IPS-18a (cell line): ENCODE data around the gene POP4.

ENCODE experiments used
- H3K27ac ChIP-seq: one replicate; pipeline ENCODE4 v1.5.1; 2013; ENCODE audit warnings: low read length
- H3K27me3 ChIP-seq: one replicate; pipeline ENCODE4 v1.6.1; 2013; ENCODE audit warnings: mild to moderate bottlenecking, low read length; ENCODE audit not compliant: control insufficient read depth, insufficient read depth
- H3K36me3 ChIP-seq: one replicate; pipeline ENCODE4 v1.6.1; 2013; ENCODE audit warnings: low read depth, low read length; ENCODE audit not compliant: control insufficient read depth
- H3K4me1 ChIP-seq: one replicate; pipeline ENCODE4 v1.6.1; 2013; ENCODE audit warnings: low read depth, low read length; ENCODE audit not compliant: control insufficient read depth
- H3K4me3 ChIP-seq: one replicate; pipeline ENCODE4 v1.5.1; 2013; ENCODE audit warnings: low read length
- H3K9ac ChIP-seq: one replicate; pipeline ENCODE4 v1.6.1; 2013; ENCODE audit warnings: mild to moderate bottlenecking, low read length, moderate library complexity
- H3K9me3 ChIP-seq: one replicate; pipeline ENCODE4 v1.6.1; 2013; ENCODE audit warnings: low read depth, low read length; ENCODE audit not compliant: control insufficient read depth

POP4 gene

GRCh38 chr19:29639086-29639485 is 33.0 kb downstream of the POP4 start:
- H3K36me3 ChIP-seq = no peaks in the 10 kb centered on the region
- no peak overlapping the region for H3K27ac ChIP-seq
- H3K9ac ChIP-seq = no peak overlapping the region
- H3K27me3 ChIP-seq = no peaks in the 10 kb centered on the region
- no peaks in the 10 kb centered on the region for H3K9me3 ChIP-seq
- no peak overlapping the region for H3K4me3 ChIP-seq
- H3K4me1 ChIP-seq = no peaks in the 10 kb centered on the region

GRCh38 chr19:29640231-29640630 is 34.1 kb downstream of the POP4 start:
- no peaks in the 10 kb centered on the region for H3K9me3 ChIP-seq
- no peak overlapping the region for H3K4me3 ChIP-seq
- peaks cover 3% of the 10 kb centered on the region for H3K4me1 ChIP-seq
- H3K36me3 ChIP-seq = no peaks in the 10 kb centered on the region
- no peak overlapping the region for H3K27ac ChIP-seq
- H3K9ac ChIP-seq = no peak overlapping the region
- no peaks in the 10 kb centered on the region for H3K27me3 ChIP-seq

- H3K27me3 ChIP-seq = no peaks in the 10 kb centered on the region
- no peaks in the 10 kb centered on the region for H3K9me3 ChIP-seq
- no peak overlapping the region for H3K9ac ChIP-seq
- peaks cover 11% of the 10 kb centered on the region for H3K4me1 ChIP-seq
- no peaks in the 10 kb centered on the region for H3K36me3 ChIP-seq
- H3K4me3 ChIP-seq = no peak overlapping the region
- H3K27ac ChIP-seq = no peak overlapping the region
These were observed 35.5 kb downstream of the POP4 start for GRCh38 chr19:29641597-29641996.

GRCh38 chr19:29643361-29643935 is 37.4 kb downstream of the POP4 start:
- Histone ChIP-seq H3K4me3 (no peak overlapping the region), H3K9me3 (no peaks in the 10 kb centered on the region), H3K9ac (no peak overlapping the region), H3K36me3 (no peaks in the 10 kb centered on the region), H3K4me1 (peaks cover 11% of the 10 kb centered on the region), H3K27me3 (no peaks in the 10 kb centered on the region), H3K27ac (no peak overlapping the region)

GRCh38 chr19:29644210-29644609 is 38.1 kb downstream of the POP4 start:
- Histone ChIP-seq H3K9me3 (no peaks in the 10 kb centered on the region), H3K4me3 (no peak overlapping the region), H3K27me3 (no peaks in the 10 kb centered on the region), H3K36me3 (no peaks in the 10 kb centered on the region), H3K9ac (no peak overlapping the region), H3K27ac (no peak overlapping the region), H3K4me1 (peaks cover 11% of the 10 kb centered on the region)

- Histone ChIP-seq H3K4me1 (peaks cover 11% of the 10 kb centered on the region), H3K9me3 (no peaks in the 10 kb centered on the region), H3K27me3 (no peaks in the 10 kb centered on the region), H3K4me3 (peak overlapping the region; percentile 10), H3K9ac (no peak overlapping the region), H3K27ac (no peak overlapping the region), H3K36me3 (no peaks in the 10 kb centered on the region)
These were observed 39.4 kb downstream of the POP4 start for GRCh38 chr19:29645491-29645867.

- H3K27me3 ChIP-seq = no peaks in the 10 kb centered on the region
- no peak overlapping the region for H3K9ac ChIP-seq
- peaks cover 11% of the 10 kb centered on the region for H3K4me1 ChIP-seq
- H3K9me3 ChIP-seq = no peaks in the 10 kb centered on the region
- no peak overlapping the region for H3K27ac ChIP-seq
- H3K36me3 ChIP-seq = no peaks in the 10 kb centered on the region
- peak overlapping the region; percentile 10 for H3K4me3 ChIP-seq
These were observed 39.8 kb downstream of the POP4 start for GRCh38 chr19:29645911-29646310.

- Histone ChIP-seq H3K9ac (no peak overlapping the region), H3K27me3 (no peaks in the 10 kb centered on the region), H3K27ac (no peak overlapping the region), H3K4me1 (peaks cover 2% of the 10 kb centered on the region), H3K9me3 (no peaks in the 10 kb centered on the region), H3K4me3 (no peak overlapping the region), H3K36me3 (no peaks in the 10 kb centered on the region)
These were observed 44.8 kb downstream of the POP4 start for GRCh38 chr19:29650772-29651387.

- no peak overlapping the region for H3K4me3 ChIP-seq
- no peaks in the 10 kb centered on the region for H3K4me1 ChIP-seq
- H3K27ac ChIP-seq = no peak overlapping the region
- no peaks in the 10 kb centered on the region for H3K9me3 ChIP-seq
- no peaks in the 10 kb centered on the region for H3K27me3 ChIP-seq
- H3K9ac ChIP-seq = no peak overlapping the region
- no peaks in the 10 kb centered on the region for H3K36me3 ChIP-seq
These were observed 45.7 kb downstream of the POP4 start for GRCh38 chr19:29651622-29652394.

GRCh38 chr19:29653398-29653797 is 47.3 kb downstream of the POP4 start:
- no peak overlapping the region for H3K9ac ChIP-seq
- no peak overlapping the region for H3K4me3 ChIP-seq
- no peaks in the 10 kb centered on the region for H3K36me3 ChIP-seq
- no peaks in the 10 kb centered on the region for H3K27me3 ChIP-seq
- H3K27ac ChIP-seq = no peak overlapping the region
- no peaks in the 10 kb centered on the region for H3K4me1 ChIP-seq
- H3K9me3 ChIP-seq = no peaks in the 10 kb centered on the region

GRCh38 chr19:29655648-29656335 is 49.7 kb downstream of the POP4 start:
- Histone ChIP-seq H3K9me3 (no peaks in the 10 kb centered on the region), H3K4me1 (no peaks in the 10 kb centered on the region), H3K36me3 (no peaks in the 10 kb centered on the region), H3K9ac (no peak overlapping the region), H3K27ac (no peak overlapping the region), H3K27me3 (no peaks in the 10 kb centered on the region), H3K4me3 (no peak overlapping the region)
